Activated CD8-positive, alpha-beta T cell treated with anti-CD3 and anti-CD28 coated beads, Interleukin-2, amount 10 ng/mL, durations not matched to agents 7 days and 5 days (primary cell): Measurements from ENCODE around the gene GNG4. TPM values are rescaled to one million over a fixed set of nuclear protein-coding genes. Genes with fewer than 3 reads are reported as not detected.

Experiments used
- ATAC-seq: fragments of 150-1000 bp; cut with Tn5 transposase; one replicate; pipeline ENCODE4 v1.10.0; 2021; ENCODE audit warnings: moderate library complexity
- CTCF ChIA-PET: fragments of 350-600 bp; sonication (Branson Sonifier 250); formaldehyde crosslinking; loops from one replicate; lab custom pipeline; 2021; ENCODE audit warnings: antibody characterized with exemption; lab: Charles Lee
- POLR2A ChIA-PET: fragments of 350-600 bp; sonication (Branson Sonifier 250); formaldehyde crosslinking; loops from one replicate; lab custom pipeline; 2021; ENCODE audit warnings: antibody characterized with exemption; lab: Charles Lee
- DNase-seq: peaks from one replicate; pipeline ENCODE4 v3.0.0-alpha.2; 2020
- H3K27ac Mint-ChIP-seq: one replicate; pipeline ENCODE4 v1.8.0; 2021; ENCODE audit warnings: mild to moderate bottlenecking, mixed read lengths
- H3K27me3 Mint-ChIP-seq: one replicate; pipeline ENCODE4 v1.8.0; 2021; ENCODE audit warnings: low read depth, mixed read lengths
- H3K36me3 Mint-ChIP-seq: one replicate; pipeline ENCODE4 v1.8.0; 2021; ENCODE audit warnings: low read depth, mixed read lengths
- H3K4me1 Mint-ChIP-seq: one replicate; pipeline ENCODE4 v1.8.0; 2021; ENCODE audit warnings: low read depth, mixed read lengths
- H3K4me3 Mint-ChIP-seq: one replicate; pipeline ENCODE4 v1.8.0; 2021; ENCODE audit warnings: mild to moderate bottlenecking, mixed read lengths
- H3K9me3 Mint-ChIP-seq: one replicate; pipeline ENCODE4 v1.8.0; 2022; ENCODE audit warnings: mixed read lengths; ENCODE audit not compliant: insufficient read depth
- total RNA-seq, 2 experiments: library from RNA; stranded (reverse); gene quantifications; one replicate each; pipeline ENCODE4 v1.2.3, GENCODE V29; 2021

GNG4 gene
- total RNA-seq, 2 experiments from 2014 or later: 0.23 TPM; not detected in 1

DNA sequence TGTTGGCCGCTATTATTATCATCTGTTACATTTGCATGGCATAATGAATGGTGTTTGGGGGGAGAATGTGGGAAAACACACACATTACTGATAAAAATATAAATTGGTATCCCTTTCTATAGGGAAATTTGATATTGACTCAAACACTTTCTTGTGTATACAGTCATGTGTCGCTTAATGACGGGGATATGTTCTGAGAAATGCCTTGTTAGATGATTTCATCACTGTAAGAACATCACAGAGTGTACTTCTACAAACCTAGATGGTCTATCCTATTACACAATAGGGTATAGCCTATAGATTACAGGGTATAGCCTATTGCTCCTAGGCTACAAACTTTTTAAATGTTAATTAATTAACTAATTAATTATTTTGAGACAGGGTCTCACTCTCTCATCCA lies 78.1 kb downstream of the GNG4 start:
- Mint-ChIP-seq H3K9me3 (no peaks in the 10 kb centered on the region), H3K4me1 (peaks cover 15% of the 10 kb centered on the region), H3K27ac (no peak overlapping the region), H3K27me3 (no peaks in the 10 kb centered on the region), H3K36me3 (no peaks in the 10 kb centered on the region), H3K4me3 (no peak overlapping the region)
- ChIA-PET POLR2A (no interaction called here), CTCF (no interaction called here)
- no peak for DNase-seq
- no peak for ATAC-seq

- ATAC-seq: peak; percentile 83
- ChIA-PET CTCF (interaction anchor here (1.1 to 2.1 kb wide), 4 partner anchors 11 to 54 kb away, joined by 3 to 6 read pairs (median 4); no protein-coding TSS in a partner anchor), POLR2A (no interaction called here)
- DNase-seq: peak; percentile 59
- Mint-ChIP-seq H3K27me3 (peaks cover 5% of the 10 kb centered on the region), H3K36me3 (no peaks in the 10 kb centered on the region), H3K4me1 (peaks cover 15% of the 10 kb centered on the region), H3K9me3 (no peaks in the 10 kb centered on the region), H3K27ac (peak overlapping the region; percentile 56), H3K4me3 (no peak overlapping the region)
Measured at GRCh38 chr1:235567812-235568503, 81.6 kb downstream of the GNG4 start.

- Mint-ChIP-seq H3K27me3 (peaks cover 7% of the 10 kb centered on the region), H3K9me3 (no peaks in the 10 kb centered on the region), H3K4me3 (no peak overlapping the region), H3K4me1 (peaks cover 15% of the 10 kb centered on the region), H3K36me3 (no peaks in the 10 kb centered on the region), H3K27ac (no peak overlapping the region)
- DNase-seq (no peak), ATAC-seq (no peak)
- ChIA-PET POLR2A (no interaction called here), CTCF (interaction anchor here (1.0 kb wide), 1 partner anchor 62 kb away, joined by 3 read pairs; the partner anchor contains the start of gene B3GALNT2)
Measured at GRCh38 chr1:235566084-235566483, 83.5 kb downstream of the GNG4 start.

- DNase-seq (no peak), ATAC-seq (no peak)
- no peaks in the 10 kb centered on the region for H3K9me3 Mint-ChIP-seq
- POLR2A ChIA-PET: no interaction called here
- peaks cover 14% of the 10 kb centered on the region for H3K4me1 Mint-ChIP-seq
- peaks cover 7% of the 10 kb centered on the region for H3K27me3 Mint-ChIP-seq
- no peaks in the 10 kb centered on the region for H3K36me3 Mint-ChIP-seq
- no peak overlapping the region for H3K4me3 Mint-ChIP-seq
- no peak overlapping the region for H3K27ac Mint-ChIP-seq
- CTCF ChIA-PET: interaction anchor here (1.0 kb wide), 2 partner anchors 12 to 37 kb away, joined by 3 to 4 read pairs; no protein-coding TSS in a partner anchor
Measured at GRCh38 chr1:235563513-235564061, 86.0 kb downstream of the GNG4 start.

DNA sequence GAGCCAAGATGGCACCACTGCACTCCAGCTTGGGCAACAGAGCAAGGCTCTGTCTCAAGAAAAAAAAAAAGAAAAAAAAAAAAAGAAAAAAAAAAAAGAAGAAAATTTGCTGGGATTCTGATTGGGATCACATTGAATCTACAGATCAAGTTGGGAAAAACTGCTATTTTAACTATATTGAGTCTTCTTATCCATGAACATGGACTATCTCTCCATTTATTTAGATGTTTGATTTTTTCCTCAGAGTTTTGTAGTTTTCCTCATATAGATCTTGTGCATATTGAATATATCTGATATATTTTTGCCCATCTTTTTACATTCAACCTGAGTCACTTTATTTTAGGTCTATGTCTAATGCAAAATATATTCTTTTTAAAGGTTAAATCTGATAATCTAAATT lies 87.0 kb downstream of the GNG4 start:
- H3K27ac Mint-ChIP-seq: no peak overlapping the region
- CTCF ChIA-PET: no interaction called here
- H3K9me3 Mint-ChIP-seq: no peaks in the 10 kb centered on the region

DNA sequence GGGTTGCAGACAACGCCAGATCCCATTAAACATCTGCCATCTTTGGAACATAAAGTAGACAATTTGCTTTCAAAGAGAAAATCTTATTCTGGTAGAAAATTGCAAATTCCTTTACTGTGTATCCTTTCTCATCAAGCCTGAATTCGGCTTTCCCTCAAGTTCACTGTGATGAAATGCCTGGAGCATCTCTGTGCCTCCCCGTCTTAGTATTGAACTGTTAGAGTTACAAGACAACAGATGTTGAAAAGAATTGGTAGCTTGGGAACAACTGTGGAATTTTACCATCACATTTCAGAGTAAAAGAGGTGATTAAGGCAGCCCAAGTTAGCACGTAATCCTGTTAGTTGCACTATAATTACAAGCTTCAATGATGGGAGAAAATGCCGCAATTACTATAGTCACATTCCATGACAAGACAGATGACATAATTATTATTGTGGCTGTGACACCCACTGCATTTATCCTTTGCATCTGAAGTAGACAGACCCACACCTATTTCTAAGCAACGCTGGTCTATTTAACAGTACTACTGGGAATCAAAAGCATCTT lies 90.9 kb downstream of the GNG4 start:
- H3K27ac Mint-ChIP-seq: no peak overlapping the region
- CTCF ChIA-PET: interaction anchor here (3.1 kb wide), 1 partner anchor 43 kb away, joined by 12 read pairs; no protein-coding TSS in a partner anchor
- ATAC-seq: no peak
- H3K27me3 Mint-ChIP-seq: peaks cover 5% of the 10 kb centered on the region
- H3K4me1 Mint-ChIP-seq: no peaks in the 10 kb centered on the region
- no peak overlapping the region for H3K4me3 Mint-ChIP-seq
- DNase-seq: no peak
- POLR2A ChIA-PET: no interaction called here
- H3K9me3 Mint-ChIP-seq: no peaks in the 10 kb centered on the region
- no peaks in the 10 kb centered on the region for H3K36me3 Mint-ChIP-seq

More for the DNA sequence above, 87.0 kb downstream of the GNG4 start:
- H3K36me3 Mint-ChIP-seq: no peaks in the 10 kb centered on the region
- H3K27me3 Mint-ChIP-seq: peaks cover 7% of the 10 kb centered on the region
- H3K4me1 Mint-ChIP-seq: peaks cover 4% of the 10 kb centered on the region
- no peak for DNase-seq
- H3K4me3 Mint-ChIP-seq: no peak overlapping the region
- POLR2A ChIA-PET: no interaction called here
- ATAC-seq: no peak

DNA sequence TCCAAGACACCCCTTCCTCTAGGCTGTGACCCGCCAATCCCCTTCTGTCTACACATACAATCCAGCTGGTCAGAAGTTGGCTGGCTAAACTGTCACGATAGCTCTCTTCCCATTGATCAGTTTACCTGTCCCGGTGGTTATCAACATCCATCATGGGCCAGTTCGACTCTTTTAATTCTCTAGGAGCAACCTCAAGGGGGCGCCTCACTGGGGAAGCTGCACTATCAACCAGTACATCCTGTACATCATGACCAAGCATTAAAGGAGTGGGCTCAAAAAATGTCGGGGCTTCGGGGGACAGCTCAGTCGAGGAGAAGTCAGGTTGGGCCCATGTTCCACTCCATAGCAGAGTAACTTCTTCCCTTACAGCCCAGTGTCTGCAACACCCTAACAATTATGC lies 92.1 kb downstream of the GNG4 start:
- no peak overlapping the region for H3K4me3 Mint-ChIP-seq
- DNase-seq: peak; percentile 38
- CTCF ChIA-PET: interaction anchor here (0.7 to 3.1 kb wide), 7 partner anchors 9 to 414 kb away, joined by 3 to 12 read pairs (median 4); no protein-coding TSS in a partner anchor
- peaks cover 2% of the 10 kb centered on the region for H3K27me3 Mint-ChIP-seq
- POLR2A ChIA-PET: no interaction called here
- H3K27ac Mint-ChIP-seq: no peak overlapping the region
- H3K4me1 Mint-ChIP-seq: no peaks in the 10 kb centered on the region
- no peaks in the 10 kb centered on the region for H3K36me3 Mint-ChIP-seq
- no peaks in the 10 kb centered on the region for H3K9me3 Mint-ChIP-seq
- ATAC-seq: peak; percentile 44

DNA sequence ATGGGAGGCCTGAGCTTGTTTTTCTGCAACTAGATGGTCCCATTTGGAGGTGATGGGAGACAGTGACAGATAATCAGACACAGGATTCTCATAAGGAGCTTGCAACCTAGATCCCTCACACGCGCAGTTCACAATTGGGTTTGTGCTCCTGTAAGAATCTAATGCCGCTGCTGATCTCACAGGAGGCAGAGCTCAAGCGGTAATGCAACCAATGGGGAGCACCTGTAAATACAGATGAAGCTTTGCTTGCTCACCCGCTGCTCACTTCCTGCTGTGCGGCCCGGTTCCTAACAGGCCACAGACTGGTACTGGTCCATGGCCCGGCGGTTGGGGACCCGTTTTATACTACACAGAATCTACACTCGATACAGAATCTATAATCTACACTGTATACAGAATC lies 92.8 kb downstream of the GNG4 start:
- Mint-ChIP-seq H3K27me3 (no peaks in the 10 kb centered on the region), H3K4me3 (no peak overlapping the region), H3K9me3 (no peaks in the 10 kb centered on the region), H3K36me3 (no peaks in the 10 kb centered on the region), H3K27ac (no peak overlapping the region), H3K4me1 (no peaks in the 10 kb centered on the region)
- CTCF ChIA-PET: interaction anchor here (0.7 to 3.1 kb wide), 6 partner anchors 8 to 415 kb away, joined by 3 to 12 read pairs (median 4); no protein-coding TSS in a partner anchor
- DNase-seq (no peak), ATAC-seq (no peak)
- POLR2A ChIA-PET: interaction anchor here (1.5 kb wide), 1 partner anchor 52 kb away, joined by 3 read pairs; the partner anchor contains the start of gene B3GALNT2

GRCh38 chr1:235553112-235553551 lies 96.5 kb downstream of the GNG4 start:
- CTCF ChIA-PET: interaction anchor here (1.0 to 1.1 kb wide), 2 partner anchors 14 to 49 kb away, joined by 3 to 4 read pairs; partner anchors contain the start of gene B3GALNT2
- no peak overlapping the region for H3K4me3 Mint-ChIP-seq
- H3K27me3 Mint-ChIP-seq: no peaks in the 10 kb centered on the region
- H3K27ac Mint-ChIP-seq: no peak overlapping the region
- H3K9me3 Mint-ChIP-seq: no peaks in the 10 kb centered on the region
- no peaks in the 10 kb centered on the region for H3K4me1 Mint-ChIP-seq
- DNase-seq (no peak), ATAC-seq (no peak)
- POLR2A ChIA-PET: no interaction called here
- H3K36me3 Mint-ChIP-seq: no peaks in the 10 kb centered on the region

DNA sequence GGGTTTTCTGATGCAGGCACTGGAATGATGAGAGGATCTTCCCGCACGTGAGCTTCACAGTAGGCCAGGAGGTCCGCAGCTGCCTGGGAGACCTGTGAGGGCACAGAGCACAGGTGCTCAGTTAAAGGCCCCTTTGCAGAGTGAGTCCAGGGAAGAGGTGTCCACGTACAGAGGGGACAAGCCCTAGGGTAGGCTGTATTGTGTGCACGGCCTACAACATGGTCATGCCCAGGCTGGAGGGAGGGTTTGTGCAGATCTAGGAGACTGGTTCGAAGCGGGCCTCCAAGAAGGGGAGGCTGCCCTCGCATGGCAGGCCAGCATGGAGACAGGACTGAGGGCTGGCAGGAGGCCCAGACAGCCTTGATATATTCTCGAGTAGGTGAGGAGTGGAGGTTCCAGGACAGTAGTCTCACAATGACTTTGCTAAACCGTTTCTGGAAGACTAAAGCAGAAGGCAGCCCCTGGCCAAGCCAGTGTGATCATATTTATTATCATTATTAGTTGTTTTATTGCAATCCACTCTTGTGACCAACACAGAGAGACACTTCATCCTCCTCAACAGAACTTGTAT lies 97.4 kb downstream of the GNG4 start:
- H3K4me3 Mint-ChIP-seq: no peak overlapping the region
- POLR2A ChIA-PET: no interaction called here

DNA sequence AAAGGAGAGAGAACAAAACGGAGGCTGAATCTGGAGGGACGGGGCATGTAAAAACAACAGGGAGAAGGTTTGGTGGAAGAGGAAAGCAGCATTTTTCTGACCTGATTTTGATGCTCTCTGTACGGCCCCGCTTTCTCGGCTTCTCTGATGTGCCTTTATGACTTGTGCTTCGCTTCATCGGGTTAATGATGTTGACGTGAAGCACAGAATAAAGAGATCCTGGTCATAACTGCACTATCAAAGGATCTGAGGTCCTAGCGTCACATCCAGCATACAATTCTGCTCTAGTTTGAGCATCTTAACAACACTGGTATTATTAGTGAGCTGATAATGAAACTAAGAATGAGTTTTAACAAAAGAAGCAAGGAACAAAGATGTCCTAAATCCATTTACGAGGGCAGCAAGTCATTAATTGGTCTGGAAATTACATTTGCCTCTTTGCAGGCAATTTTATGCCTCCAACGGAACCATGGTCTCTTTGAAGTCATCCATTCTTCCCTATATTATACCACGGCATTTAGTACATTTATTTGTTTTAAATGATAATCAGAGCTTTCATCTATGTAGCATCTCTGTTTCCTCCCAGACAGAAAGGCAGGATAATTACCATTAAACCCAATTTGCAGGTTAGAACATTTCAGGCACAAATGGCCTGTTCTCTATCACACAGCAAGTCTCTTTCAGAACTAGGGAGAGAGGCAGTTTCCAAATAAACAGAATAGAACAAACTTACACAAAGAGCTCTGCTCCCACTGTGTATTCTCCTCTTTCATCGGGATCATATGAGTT lies 100.0 kb downstream of the GNG4 start:
- ChIA-PET CTCF (no interaction called here), POLR2A (no interaction called here)
- DNase-seq (no peak), ATAC-seq (no peak)
- Mint-ChIP-seq H3K9me3 (no peaks in the 10 kb centered on the region), H3K4me1 (no peaks in the 10 kb centered on the region), H3K27me3 (peaks cover 3% of the 10 kb centered on the region), H3K27ac (no peak overlapping the region), H3K4me3 (no peak overlapping the region), H3K36me3 (no peaks in the 10 kb centered on the region)

More for the DNA sequence above, 97.4 kb downstream of the GNG4 start:
- DNase-seq (no peak), ATAC-seq (no peak)
- no peaks in the 10 kb centered on the region for H3K9me3 Mint-ChIP-seq
- H3K27ac Mint-ChIP-seq: no peak overlapping the region
- H3K4me1 Mint-ChIP-seq: no peaks in the 10 kb centered on the region
- H3K36me3 Mint-ChIP-seq: no peaks in the 10 kb centered on the region
- CTCF ChIA-PET: interaction anchor here (1.0 to 1.1 kb wide), 2 partner anchors 15 to 48 kb away, joined by 3 to 4 read pairs; partner anchors contain the start of gene B3GALNT2
- H3K27me3 Mint-ChIP-seq: no peaks in the 10 kb centered on the region
